ENCODE measurements around the gene MATK. TPM values are rescaled to one million over a fixed set of nuclear protein-coding genes. Genes with fewer than 3 reads are reported as not detected.
"Not testable (repeated sequence)": the region's sequence is repeated elsewhere in the genome, so short reads cannot be mapped to it uniquely, and the experiment has no call there.

MATK gene
- total RNA-seq, 1 donor from 2014 or later: not detected

- H3K4me1 ChIP-seq (ENCODE audit: insufficient read depth, low read length): peaks cover 7% of the 10 kb centered on the region
- H3K4me3 ChIP-seq (ENCODE audit: insufficient read depth, low read depth, low read length): no peak overlapping the region
- H3K9ac ChIP-seq (ENCODE audit: low read length): no peak overlapping the region
- Mint-ChIP-seq H3K27ac (ENCODE audit: unreplicated experiment) (no peak overlapping the region), H3K9me3 (ENCODE audit: unreplicated experiment) (no peaks in the 10 kb centered on the region), H3K4me1 (ENCODE audit: low read depth, unreplicated experiment) (peaks cover 5% of the 10 kb centered on the region), H3K27me3 (ENCODE audit: low read depth, unreplicated experiment) (peaks cover 1% of the 10 kb centered on the region), H3K4me3 (ENCODE audit: unreplicated experiment) (no peak overlapping the region), H3K36me3 (ENCODE audit: low read depth, unreplicated experiment) (no peaks in the 10 kb centered on the region)
- H3K36me3 ChIP-seq (ENCODE audit: insufficient read depth, low read length): no peaks in the 10 kb centered on the region
- H3K4me2 ChIP-seq (ENCODE audit: low read length): no peak overlapping the region
- no peaks in the 10 kb centered on the region for H3K27me3 ChIP-seq (ENCODE audit: insufficient read depth, low read length)
- H3K27ac ChIP-seq (ENCODE audit: low read depth, low read length): no peak overlapping the region
- no peak for FAIRE-seq
- H4K20me1 ChIP-seq (ENCODE audit: insufficient read depth, low read length): no peaks in the 10 kb centered on the region
- no peaks in the 10 kb centered on the region for H3K9me3 ChIP-seq (ENCODE audit: insufficient read depth, low read depth, low read length)
- no peak overlapping the region for H2AFZ ChIP-seq (ENCODE audit: low read depth, low read length)
- no peaks in the 10 kb centered on the region for H3K79me2 ChIP-seq (ENCODE audit: insufficient read depth, low read length)
- DNase-seq (ENCODE audit: low read depth): no peak
- TF ChIP-seq CTCF (IDR thresholded peaks at IDR 0.05; ENCODE audit: insufficient read depth, low read depth, low read length) (no peak), EZH2 (IDR thresholded peaks at IDR 0.05; ENCODE audit: insufficient read depth, low read length) (no peak)
Observed at GRCh38 chr19:3816566-3817218, 30.5 kb upstream of the MATK start.

- not testable (repeated sequence) for H3K27me3 Mint-ChIP-seq (ENCODE audit: low read depth, unreplicated experiment); H3K4me3 ChIP-seq (ENCODE audit: insufficient read depth, low read depth, low read length); H3K4me2 ChIP-seq (ENCODE audit: low read length); H3K4me1 Mint-ChIP-seq (ENCODE audit: low read depth, unreplicated experiment); H3K9me3 ChIP-seq (ENCODE audit: insufficient read depth, low read depth, low read length); FAIRE-seq; H2AFZ ChIP-seq (ENCODE audit: low read depth, low read length); H3K27me3 ChIP-seq (ENCODE audit: insufficient read depth, low read length); H3K27ac ChIP-seq (ENCODE audit: low read depth, low read length); H3K36me3 Mint-ChIP-seq (ENCODE audit: low read depth, unreplicated experiment); H3K4me3 Mint-ChIP-seq (ENCODE audit: unreplicated experiment); H3K36me3 ChIP-seq (ENCODE audit: insufficient read depth, low read length); DNase-seq (ENCODE audit: low read depth); H3K79me2 ChIP-seq (ENCODE audit: insufficient read depth, low read length); H4K20me1 ChIP-seq (ENCODE audit: insufficient read depth, low read length); H3K4me1 ChIP-seq (ENCODE audit: insufficient read depth, low read length); H3K9me3 Mint-ChIP-seq (ENCODE audit: unreplicated experiment); H3K27ac Mint-ChIP-seq (ENCODE audit: unreplicated experiment); H3K9ac ChIP-seq (ENCODE audit: low read length)
Observed at GRCh38 chr19:3816148-3816547, 30.0 kb upstream of the MATK start.

- Histone ChIP-seq H3K9me3 (ENCODE audit: insufficient read depth, low read depth, low read length) (no peaks in the 10 kb centered on the region), H3K27me3 (ENCODE audit: insufficient read depth, low read length) (no peaks in the 10 kb centered on the region), H3K4me3 (ENCODE audit: insufficient read depth, low read depth, low read length) (no peak overlapping the region), H3K9ac (ENCODE audit: low read length) (no peak overlapping the region), H2AFZ (ENCODE audit: low read depth, low read length) (no peak overlapping the region), H3K79me2 (ENCODE audit: insufficient read depth, low read length) (no peaks in the 10 kb centered on the region), H4K20me1 (ENCODE audit: insufficient read depth, low read length) (no peaks in the 10 kb centered on the region), H3K36me3 (ENCODE audit: insufficient read depth, low read length) (no peaks in the 10 kb centered on the region), H3K27ac (ENCODE audit: low read depth, low read length) (no peak overlapping the region), H3K4me1 (ENCODE audit: insufficient read depth, low read length) (peaks cover 7% of the 10 kb centered on the region), H3K4me2 (ENCODE audit: low read length) (no peak overlapping the region)
- H3K27ac Mint-ChIP-seq (ENCODE audit: unreplicated experiment): no peak overlapping the region
- TF ChIP-seq EZH2 (IDR thresholded peaks at IDR 0.05; ENCODE audit: insufficient read depth, low read length) (no peak), CTCF (IDR thresholded peaks at IDR 0.05; ENCODE audit: insufficient read depth, low read depth, low read length) (no peak)
- peaks cover 5% of the 10 kb centered on the region for H3K4me1 Mint-ChIP-seq (ENCODE audit: low read depth, unreplicated experiment)
- no peak for FAIRE-seq
- no peaks in the 10 kb centered on the region for H3K36me3 Mint-ChIP-seq (ENCODE audit: low read depth, unreplicated experiment)
- no peaks in the 10 kb centered on the region for H3K9me3 Mint-ChIP-seq (ENCODE audit: unreplicated experiment)
- no peak overlapping the region for H3K4me3 Mint-ChIP-seq (ENCODE audit: unreplicated experiment)
- DNase-seq (ENCODE audit: low read depth): no peak
- H3K27me3 Mint-ChIP-seq (ENCODE audit: low read depth, unreplicated experiment): no peaks in the 10 kb centered on the region
Observed at GRCh38 chr19:3814648-3815047, 28.5 kb upstream of the MATK start.
